GM19452 (cell line): ENCODE results near the gene BHLHA15.

ENCODE experiments used
- ATAC-seq: cut with Tn5 transposase; IDR thresholded peaks from one replicate; pipeline ENCODE4 v1.9.1; 2021; ENCODE audit not compliant: unreplicated experiment

The BHLHA15 gene

GRCh38 chr7:98240961-98241673 lies 29.9 kb downstream of the BHLHA15 start:
- no peak for ATAC-seq

- ATAC-seq, result no peak
Observed at GRCh38 chr7:98241674-98242241, 30.5 kb downstream of the BHLHA15 start.

- no peak for ATAC-seq
Observed at GRCh38 chr7:98242342-98242741, 31.1 kb downstream of the BHLHA15 start.

GRCh38 chr7:98242934-98243333 lies 31.7 kb downstream of the BHLHA15 start:
- ATAC-seq, result no peak

- no peak for ATAC-seq
Observed at GRCh38 chr7:98244871-98245270, 33.6 kb downstream of the BHLHA15 start.

GRCh38 chr7:98248156-98248555 lies 36.9 kb downstream of the BHLHA15 start:
- no peak for ATAC-seq

- no peak for ATAC-seq
Observed at GRCh38 chr7:98249106-98249505, 37.9 kb downstream of the BHLHA15 start.

- ATAC-seq, result no peak
Observed at GRCh38 chr7:98250789-98251188, 39.5 kb downstream of the BHLHA15 start.

GRCh38 chr7:98251231-98251600 lies 40.0 kb downstream of the BHLHA15 start:
- ATAC-seq, result peak; percentile 16

- ATAC-seq, result peak; percentile 97
Observed at GRCh38 chr7:98251601-98252424, 40.6 kb downstream of the BHLHA15 start, which contains the start of gene TECPR1. TECPR1 (minus strand) TSS chr7:98252232; CDS start chr7:98246146, 6,086 bp downstream.

- no peak for ATAC-seq
Observed at GRCh38 chr7:98252425-98253054, 41.3 kb downstream of the BHLHA15 start.

- ATAC-seq, result no peak
Observed at GRCh38 chr7:98254516-98254915, 43.3 kb downstream of the BHLHA15 start.

- ATAC-seq, result no peak
Observed at GRCh38 chr7:98254951-98255610, 43.8 kb downstream of the BHLHA15 start.

GRCh38 chr7:98256431-98256830 lies 45.2 kb downstream of the BHLHA15 start:
- no peak for ATAC-seq

- ATAC-seq, result no peak
Observed at GRCh38 chr7:98257701-98258100, 46.5 kb downstream of the BHLHA15 start.
